ENCODE results near the gene PPEF1.
A peak's percentile ranks its signal among the peaks of the same experiment; 100 is the strongest.

The PPEF1 gene, protein sequence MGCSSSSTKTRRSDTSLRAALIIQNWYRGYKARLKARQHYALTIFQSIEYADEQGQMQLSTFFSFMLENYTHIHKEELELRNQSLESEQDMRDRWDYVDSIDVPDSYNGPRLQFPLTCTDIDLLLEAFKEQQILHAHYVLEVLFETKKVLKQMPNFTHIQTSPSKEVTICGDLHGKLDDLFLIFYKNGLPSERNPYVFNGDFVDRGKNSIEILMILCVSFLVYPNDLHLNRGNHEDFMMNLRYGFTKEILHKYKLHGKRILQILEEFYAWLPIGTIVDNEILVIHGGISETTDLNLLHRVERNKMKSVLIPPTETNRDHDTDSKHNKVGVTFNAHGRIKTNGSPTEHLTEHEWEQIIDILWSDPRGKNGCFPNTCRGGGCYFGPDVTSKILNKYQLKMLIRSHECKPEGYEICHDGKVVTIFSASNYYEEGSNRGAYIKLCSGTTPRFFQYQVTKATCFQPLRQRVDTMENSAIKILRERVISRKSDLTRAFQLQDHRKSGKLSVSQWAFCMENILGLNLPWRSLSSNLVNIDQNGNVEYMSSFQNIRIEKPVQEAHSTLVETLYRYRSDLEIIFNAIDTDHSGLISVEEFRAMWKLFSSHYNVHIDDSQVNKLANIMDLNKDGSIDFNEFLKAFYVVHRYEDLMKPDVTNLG

DNA sequence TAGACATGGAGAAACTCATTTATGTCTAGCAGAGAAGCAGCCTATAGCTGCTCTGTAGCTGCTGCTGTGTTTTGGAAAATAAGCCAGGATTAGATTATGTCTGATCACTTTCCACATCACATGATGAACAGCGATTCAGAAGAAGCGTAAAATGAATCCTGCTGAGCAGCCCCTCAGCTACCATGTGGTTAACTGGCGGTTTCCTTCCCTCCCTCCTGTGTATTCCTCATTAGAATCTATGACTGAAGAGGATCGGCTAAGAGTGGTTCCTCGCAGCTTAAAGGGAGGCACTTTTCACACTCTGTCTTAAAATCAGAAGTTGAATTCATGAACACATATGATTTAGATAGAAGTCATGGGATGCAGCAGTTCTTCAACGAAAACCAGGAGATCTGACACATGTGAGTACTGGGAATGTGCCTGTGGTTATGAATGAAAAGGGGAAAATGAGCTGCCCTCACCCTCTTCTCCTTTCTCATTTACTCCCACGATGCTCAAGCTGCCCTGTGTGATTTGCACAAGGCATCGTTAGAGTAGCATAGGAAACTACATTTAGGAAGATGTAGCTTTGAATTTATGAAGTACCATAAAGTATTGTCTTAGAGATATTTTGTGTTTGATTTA lies at the start of gene PPEF1:
TSS of gene PPEF1 (plus strand) at position 220 of the 624 bp plus-strand sequence. CDS start at position 356, 136 bp downstream.
- no peak for DNase-seq (ENCODE audit: low read depth)

DNA sequence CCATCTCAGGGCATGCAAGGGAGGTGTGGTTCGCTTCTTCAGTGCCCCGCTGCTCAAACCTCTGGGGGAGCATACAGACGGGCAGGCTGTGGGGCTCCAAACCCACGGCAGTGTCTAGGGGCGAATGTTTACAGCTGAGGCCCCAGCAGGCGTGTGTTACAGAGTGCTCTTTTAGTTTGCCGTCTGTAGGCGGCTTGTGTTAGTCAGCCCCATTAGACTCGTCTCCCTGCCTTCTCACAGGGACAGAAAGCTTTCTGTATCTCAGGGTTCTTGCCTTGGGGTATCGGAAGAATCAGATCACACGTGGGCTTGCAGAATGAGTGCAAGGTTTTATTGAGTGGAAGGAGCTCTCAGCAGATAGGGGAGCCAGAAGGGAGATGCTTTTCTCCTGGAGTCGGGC lies 46.2 kb upstream of the PPEF1 start:
- DNase-seq (ENCODE audit: low read depth): no peak

GRCh38 chrX:18664947-18665346 lies 42.5 kb upstream of the PPEF1 start:
- no peak for DNase-seq (ENCODE audit: low read depth)

DNA sequence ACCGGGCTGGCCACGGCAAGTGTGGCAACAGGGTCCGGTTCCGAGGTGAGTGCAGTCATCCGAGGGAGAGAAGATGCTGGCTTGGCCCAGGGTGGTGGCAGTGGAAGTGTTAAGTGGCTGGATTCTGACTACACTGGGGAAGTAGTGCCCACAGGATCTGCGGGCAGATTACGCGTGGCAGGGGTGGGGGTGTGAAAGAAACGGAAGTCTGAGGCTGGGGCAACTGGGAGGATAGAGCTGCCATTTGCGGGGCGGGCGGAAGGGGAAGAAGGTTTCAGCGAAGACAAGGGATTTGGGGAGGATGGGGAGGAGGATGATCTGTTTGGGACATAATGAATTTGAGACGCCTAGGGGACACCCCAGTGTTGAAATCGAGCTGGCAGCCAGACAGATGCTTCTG lies 40.8 kb upstream of the PPEF1 start:
- DNase-seq (ENCODE audit: low read depth): no peak

DNA sequence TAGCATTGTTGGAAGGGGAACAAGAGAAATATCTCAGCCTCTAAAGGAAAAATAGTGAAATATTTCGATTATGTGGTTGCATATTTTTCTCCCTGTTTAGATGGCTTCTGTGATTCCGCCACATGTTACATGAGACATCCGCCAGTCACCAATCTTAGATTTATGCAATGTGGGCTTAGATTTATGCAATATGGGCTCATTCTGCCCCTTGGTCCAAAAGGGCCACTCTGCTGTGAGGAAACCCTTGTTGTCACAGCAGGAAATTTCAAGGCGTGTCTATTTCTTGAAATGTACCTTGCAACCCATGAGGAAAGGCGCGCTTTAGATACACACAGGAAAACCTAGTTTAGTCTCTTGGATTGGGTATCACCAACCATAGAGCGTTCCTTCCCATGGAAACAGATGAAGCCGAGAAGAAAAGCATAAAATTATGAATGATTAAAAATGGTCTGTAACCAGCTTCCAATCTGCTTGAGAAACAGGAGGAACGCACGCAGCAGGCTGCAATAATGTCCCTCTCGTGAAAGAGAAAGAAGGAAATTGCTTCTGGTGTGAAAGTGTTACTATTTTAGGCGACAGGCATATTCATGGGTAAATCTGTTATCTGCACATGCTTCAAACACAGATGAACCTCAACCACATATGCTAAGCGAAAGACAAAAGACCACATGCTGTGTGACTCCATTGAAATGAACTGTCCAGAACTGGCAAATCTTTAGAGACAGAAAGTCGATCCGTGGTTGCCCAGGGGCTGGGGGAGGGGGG lies 39.2 kb upstream of the PPEF1 start:
- DNase-seq (ENCODE audit: low read depth): no peak

DNA sequence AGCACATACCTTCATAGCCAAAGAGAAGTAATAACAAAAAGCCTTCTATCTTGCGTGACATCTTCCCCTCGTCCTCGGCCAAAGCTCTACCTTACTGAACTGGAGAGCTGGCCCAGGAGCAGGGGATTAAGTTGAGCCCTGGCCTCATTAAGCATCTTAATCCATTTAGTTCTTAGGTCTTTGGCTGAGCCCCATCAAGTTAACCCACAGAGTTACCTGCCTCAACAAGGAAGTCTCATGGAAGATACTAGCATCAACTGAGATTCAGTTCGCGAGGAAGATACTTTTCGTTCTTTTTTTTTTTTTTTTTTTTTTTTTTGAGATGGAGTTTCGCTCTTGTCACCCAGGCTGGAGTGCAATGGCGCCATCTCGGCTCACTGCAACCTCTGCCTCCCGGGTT lies 35.4 kb upstream of the PPEF1 start, which contains the start of gene RS1:
TSS of gene RS1 (minus strand) at position 101 of the 400 bp plus-strand sequence. CDS start at position 61, 40 bp downstream.
- no peak for DNase-seq (ENCODE audit: low read depth)

DNA sequence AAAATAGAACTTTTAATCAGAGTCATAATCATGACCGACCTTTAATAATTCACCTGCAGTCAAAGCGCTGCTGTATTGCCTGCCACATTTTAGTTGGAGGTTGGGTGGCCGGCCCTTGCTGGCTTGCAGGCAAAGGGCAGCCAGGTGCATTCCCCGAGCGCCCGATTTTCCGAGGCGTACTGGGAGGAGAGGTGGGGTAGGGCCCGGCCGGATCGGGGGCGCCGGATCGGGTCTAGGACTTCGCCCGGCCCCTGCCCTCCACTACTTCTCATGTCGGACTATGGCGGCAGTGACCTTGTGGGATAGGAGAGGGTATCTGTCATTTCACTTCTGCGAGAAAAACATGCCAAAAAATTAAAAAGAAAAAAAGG lies 33.0 kb upstream of the PPEF1 start:
- DNase-seq (ENCODE audit: low read depth): no peak

- DNase-seq (ENCODE audit: low read depth): peak; percentile 53
Measured at GRCh38 chrX:18674788-18675735, 32.4 kb upstream of the PPEF1 start.

GRCh38 chrX:18676050-18676449 lies 31.4 kb upstream of the PPEF1 start:
- DNase-seq (ENCODE audit: low read depth): no peak

- DNase-seq (ENCODE audit: low read depth): no peak
Measured at GRCh38 chrX:18676470-18676869, 31.0 kb upstream of the PPEF1 start.

- DNase-seq (ENCODE audit: low read depth): no peak
Measured at GRCh38 chrX:18677161-18677869, 30.1 kb upstream of the PPEF1 start.

GRCh38 chrX:18681996-18682395 lies 25.4 kb upstream of the PPEF1 start:
- no peak for DNase-seq (ENCODE audit: low read depth)

GRCh38 chrX:18682979-18683387 lies 24.5 kb upstream of the PPEF1 start:
- no peak for DNase-seq (ENCODE audit: low read depth)

DNA sequence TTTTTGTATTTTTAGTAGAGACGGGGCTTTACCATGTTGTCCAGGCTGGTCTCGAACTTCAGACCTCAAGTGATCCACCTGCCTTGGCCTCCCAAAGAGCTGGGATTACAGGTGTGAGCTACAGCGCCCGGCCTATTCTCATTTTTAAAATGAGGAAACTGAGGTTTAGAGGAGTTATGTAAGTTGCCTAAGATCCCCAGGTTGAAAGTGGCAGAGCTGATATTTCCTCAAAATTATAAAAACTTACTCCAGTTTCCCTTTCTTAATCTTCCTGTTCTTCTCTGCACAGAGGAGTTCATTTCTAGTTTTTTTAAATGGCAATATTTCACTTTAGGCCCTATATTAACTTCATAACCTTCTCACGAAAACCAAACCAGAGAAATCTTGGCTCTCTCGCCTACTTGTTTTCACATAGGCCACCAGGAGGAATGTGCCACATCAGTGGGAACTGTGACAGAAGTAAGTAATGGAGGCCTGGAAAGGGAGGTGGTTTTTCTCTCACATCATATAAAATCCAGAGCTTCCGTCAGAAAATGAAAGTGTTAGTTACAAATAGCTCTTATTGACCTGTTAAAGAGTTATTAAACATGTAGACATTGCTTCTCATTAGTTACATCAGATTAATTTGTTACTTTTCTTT lies 19.5 kb upstream of the PPEF1 start:
- no peak for DNase-seq (ENCODE audit: low read depth)

DNA sequence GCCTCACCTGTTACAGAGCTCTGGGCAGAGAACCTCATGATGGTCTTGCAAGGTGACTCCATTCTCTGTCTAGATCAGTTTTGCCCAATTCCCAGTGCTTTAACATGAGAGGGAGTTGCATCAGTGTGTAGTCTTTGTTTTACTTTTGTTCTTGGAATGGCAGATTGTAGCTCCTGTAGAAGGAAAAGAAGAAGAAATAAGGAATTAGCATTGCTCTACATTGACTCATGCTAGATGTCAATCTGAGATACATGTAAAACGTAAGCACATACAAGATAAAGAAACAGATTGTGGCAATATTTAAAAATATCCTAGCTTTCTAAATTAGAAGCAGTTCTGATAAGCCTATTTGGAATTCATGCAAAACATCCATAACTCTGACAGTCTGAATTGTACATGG lies 16.0 kb upstream of the PPEF1 start:
- DNase-seq (ENCODE audit: low read depth): no peak

DNA sequence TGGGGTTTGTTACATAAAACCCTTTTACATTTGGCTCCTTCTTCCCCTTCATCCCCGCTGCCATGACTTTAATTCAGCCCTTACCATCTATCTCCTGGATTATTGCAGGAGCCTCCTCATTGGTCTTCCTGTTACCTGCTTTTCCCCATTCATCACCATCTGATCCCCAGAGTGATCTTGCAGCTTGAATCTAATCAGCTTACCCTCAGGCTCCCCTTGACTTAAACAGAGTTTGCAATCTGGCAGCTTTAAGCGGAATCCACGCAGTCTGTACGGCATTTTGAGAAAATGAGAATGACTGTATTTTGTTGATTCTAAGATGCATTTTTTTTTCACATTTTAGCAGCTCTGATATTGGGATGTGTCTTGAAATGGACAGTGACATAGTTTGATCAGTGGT lies 14.9 kb upstream of the PPEF1 start:
- no peak for DNase-seq (ENCODE audit: low read depth)

- no peak for DNase-seq (ENCODE audit: low read depth)
Measured at GRCh38 chrX:18696653-18697052, 10.8 kb upstream of the PPEF1 start.

DNA sequence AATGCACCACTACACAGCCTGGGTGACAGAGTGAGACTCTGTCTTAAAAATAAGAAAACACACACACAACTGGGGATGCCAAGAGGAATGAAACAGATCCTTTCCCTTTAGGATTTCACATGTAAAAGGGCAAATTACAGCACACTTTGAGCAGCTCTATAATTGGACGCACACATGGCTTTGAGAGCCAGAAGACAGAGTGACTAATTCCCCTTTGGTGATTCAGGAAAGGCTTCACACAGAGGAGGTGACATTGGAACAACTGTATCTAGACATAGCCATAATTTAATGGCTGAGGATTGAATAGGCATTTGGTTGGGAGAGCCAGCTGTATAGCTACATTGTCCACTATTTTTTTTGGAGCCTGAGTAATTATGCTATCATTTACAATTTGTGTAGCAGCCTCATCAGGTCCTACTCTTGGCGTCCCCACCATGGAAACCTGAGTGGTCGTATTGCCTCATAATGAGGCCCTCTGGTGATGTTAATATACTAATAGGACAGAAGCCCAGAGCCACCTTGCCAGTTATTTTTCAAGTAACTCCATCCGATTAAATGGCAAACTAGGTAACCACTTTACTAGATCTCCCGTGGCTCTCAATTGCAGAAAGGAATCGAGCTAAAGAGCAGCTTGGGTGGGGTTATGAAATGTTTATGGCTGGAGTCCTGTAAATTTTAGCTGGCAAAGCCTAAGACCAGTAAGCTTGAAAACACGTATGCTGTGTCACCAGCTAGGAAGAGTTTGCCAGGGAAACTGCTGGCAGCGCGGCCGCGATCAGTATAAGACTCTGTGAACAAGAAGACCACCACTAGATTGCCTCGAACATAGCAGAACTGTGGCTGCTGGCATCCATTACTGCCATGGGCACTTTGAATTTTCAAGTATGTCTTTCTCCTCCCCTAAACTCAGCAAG lies 8.5 kb upstream of the PPEF1 start:
- DNase-seq (ENCODE audit: low read depth): no peak
